Ascending aorta (tissue), 2 donors: ENCODE measurements around the gene PLA2G4E. TPM values are rescaled to one million over a fixed set of nuclear protein-coding genes. Genes with fewer than 3 reads are reported as not detected.

Experiments
- DNase-seq, 2 donors: peaks; one replicate each; pipeline ENCODE4 v3.0.0-alpha.2; 2019; ENCODE audit warnings: low spot score in 2 of 2
- H3K27ac ChIP-seq, 2 donors: fragments of 200-600 bp; sonication (generic); one replicate each; pipeline ENCODE4 v1.5.1; 2016 to 2017; ENCODE audit warnings: mild to moderate bottlenecking in 1 of 2
- H3K27me3 ChIP-seq: fragments of 200-600 bp; sonication (generic); one replicate; pipeline ENCODE4 v1.5.1; 2017
- H3K36me3 ChIP-seq, 2 donors: fragments of 200-600 bp; sonication (generic); one replicate each; pipeline ENCODE4 v1.5.1; 2016
- H3K4me1 ChIP-seq, 2 donors: fragments of 200-600 bp; sonication (generic); one replicate each; pipeline ENCODE4 v1.5.1; 2016 to 2017; ENCODE audit warnings: mild to moderate bottlenecking in 1 of 2
- H3K4me3 ChIP-seq, 2 donors: fragments of 200-600 bp; sonication (generic); one replicate each; pipeline ENCODE4 v1.5.1; 2016 to 2017; ENCODE audit warnings: mild to moderate bottlenecking in 1 of 2
- H3K9me3 ChIP-seq, 2 donors: fragments of 200-600 bp; sonication (generic); one replicate each; pipeline ENCODE4 v1.5.1; 2016
- CTCF ChIP-seq, 3 experiments: fragments of 200-600 bp in 2 of 3; fragments of 450-650 bp in 1 of 3; sonication (generic) in 2 of 3; IDR thresholded peaks; one replicate each; pipeline ENCODE4 v1.5.1; 2016 to 2019; ENCODE audit warnings: antibody characterized with exemption in 3 of 3, mild to moderate bottlenecking in 1 of 3, moderate library complexity in 1 of 3
- intact Hi-C: fragments of 100-400 bp; cut with DNase I; formaldehyde crosslinking; loops from one replicate; pipeline ENCODE4 v1.15.1; 2023
- total RNA-seq: library from RNA; depleted of rRNA; stranded (reverse); fragments of >200 nt; gene quantifications from one replicate; pipeline ENCODE4 v1.1.0, GENCODE V29; 2016

Gene PLA2G4E
- total RNA-seq, 1 donor from 2014 or later, result not detected

- intact Hi-C loops, result loop anchor here (5.0 to 10.0 kb wide), 3 partner anchors 53 to 1545 kb away; partner anchors contain the start of genes MAP1A and MAPKBP1
- H3K27ac ChIP-seq, result peak overlapping the region; percentile 98
- H3K36me3 ChIP-seq, result no peaks in the 10 kb centered on the region
- TF ChIP-seq CTCF (IDR thresholded peaks at IDR 0.05), result no peak
- peak overlapping the region; percentile 96 to 99 for H3K4me3 ChIP-seq
- no peaks in the 10 kb centered on the region for H3K9me3 ChIP-seq
- peak in 1 of 2 donors; percentile 59 for DNase-seq
- H3K27me3 ChIP-seq, result no peaks in the 10 kb centered on the region
- H3K4me1 ChIP-seq, result peaks cover 9 to 43% of the 10 kb centered on the region in 2 donors
Observed at GRCh38 chr15:41969851-41970431, 50.9 kb downstream of the PLA2G4E start.

DNA sequence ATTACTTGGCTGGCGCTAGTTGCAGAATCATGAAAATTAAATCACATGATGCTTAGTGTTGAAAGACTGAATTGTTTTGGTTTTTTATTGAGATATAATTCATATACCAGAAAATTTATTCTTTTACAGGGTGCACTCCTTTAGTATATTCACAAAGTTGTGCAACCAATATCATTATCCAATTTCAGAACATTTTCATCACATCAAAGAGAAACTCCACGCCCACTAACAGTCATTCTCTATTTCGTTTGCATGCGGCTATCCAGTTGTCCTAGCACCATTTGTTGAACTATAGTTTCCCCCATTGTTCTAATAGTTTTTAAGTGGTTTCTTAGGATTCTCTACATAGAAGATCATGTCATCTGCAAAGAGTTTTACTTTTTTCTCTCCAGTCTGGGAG lies 52.1 kb downstream of the PLA2G4E start:
- H3K4me3 ChIP-seq, result peak overlapping the region in 1 of 2 donors; percentile 96
- H3K27me3 ChIP-seq, result no peaks in the 10 kb centered on the region
- TF ChIP-seq CTCF (IDR thresholded peaks at IDR 0.05), result no peak
- H3K36me3 ChIP-seq, result no peaks in the 10 kb centered on the region
- H3K9me3 ChIP-seq, result no peaks in the 10 kb centered on the region
- H3K4me1 ChIP-seq, result peaks cover 9 to 43% of the 10 kb centered on the region in 2 donors
- DNase-seq, result no peak
- intact Hi-C loops, result loop anchor here (10.0 kb wide), 1 partner anchor 1546 kb away; the partner anchor contains the start of gene MAP1A
- H3K27ac ChIP-seq, result peak overlapping the region; percentile 98

GRCh38 chr15:41967506-41968206 lies 53.2 kb downstream of the PLA2G4E start:
- Histone ChIP-seq H3K4me1 (peaks cover 9 to 43% of the 10 kb centered on the region in 2 donors), H3K36me3 (no peaks in the 10 kb centered on the region), H3K27me3 (no peaks in the 10 kb centered on the region), H3K27ac (peak overlapping the region; percentile 98), H3K9me3 (no peaks in the 10 kb centered on the region), H3K4me3 (no peak overlapping the region)
- no peak for TF ChIP-seq CTCF (IDR thresholded peaks at IDR 0.05)
- intact Hi-C loops, result loop anchor here (10.0 kb wide), 1 partner anchor 1547 kb away; the partner anchor contains the start of gene MAP1A
- peak in 1 of 2 donors; percentile 86 for DNase-seq

DNA sequence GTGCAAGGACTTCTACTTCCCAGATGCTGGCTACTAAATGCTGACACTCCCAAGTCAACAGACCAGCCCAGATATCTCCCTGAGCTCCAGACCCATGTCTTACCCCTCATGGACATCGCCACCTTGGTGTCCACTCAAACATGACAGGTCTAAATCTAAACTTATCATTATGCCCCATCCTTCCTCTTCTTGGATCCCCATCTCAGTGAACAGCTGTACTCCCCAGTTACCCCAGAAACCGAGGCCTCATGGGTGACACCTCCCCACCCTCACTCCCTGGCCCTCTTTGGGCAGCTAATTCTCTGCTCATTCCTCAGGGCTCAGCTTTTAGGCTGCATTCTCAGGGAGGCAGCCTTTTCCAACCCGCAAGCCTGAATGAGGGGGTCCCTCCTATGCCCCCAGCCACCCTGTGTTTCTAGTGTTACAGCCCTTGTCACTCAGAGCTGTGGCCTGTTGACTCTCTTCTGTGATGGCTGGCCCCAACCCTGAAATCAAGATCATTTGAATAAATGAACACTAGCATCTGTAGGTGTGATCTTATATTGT lies 53.8 kb downstream of the PLA2G4E start:
- H3K4me3 ChIP-seq, result no peak overlapping the region
- H3K27me3 ChIP-seq, result no peaks in the 10 kb centered on the region
- H3K27ac ChIP-seq, result peak overlapping the region; percentile 98
- H3K4me1 ChIP-seq, result peaks cover 9 to 43% of the 10 kb centered on the region in 2 donors
- peak in 1 of 2 donors; percentile 45 for DNase-seq
- H3K9me3 ChIP-seq, result no peaks in the 10 kb centered on the region
- intact Hi-C loops, result loop anchor here (10.0 kb wide), 1 partner anchor 1548 kb away; the partner anchor contains the start of gene MAP1A
- TF ChIP-seq CTCF (IDR thresholded peaks at IDR 0.05), result no peak
- H3K36me3 ChIP-seq, result no peaks in the 10 kb centered on the region

- DNase-seq, result peak in 1 of 2 donors; percentile 58
- peaks cover 9 to 47% of the 10 kb centered on the region in 2 donors for H3K4me1 ChIP-seq
Observed at GRCh38 chr15:41966414-41966812, 54.4 kb downstream of the PLA2G4E start.

More at GRCh38 chr15:41966414-41966812, 54.4 kb downstream of the PLA2G4E start:
- no peaks in the 10 kb centered on the region for H3K27me3 ChIP-seq
- no peak for TF ChIP-seq CTCF (IDR thresholded peaks at IDR 0.05)
- H3K27ac ChIP-seq, result peak overlapping the region; percentile 98
- H3K4me3 ChIP-seq, result no peak overlapping the region
- no peaks in the 10 kb centered on the region for H3K36me3 ChIP-seq
- no peaks in the 10 kb centered on the region for H3K9me3 ChIP-seq
- intact Hi-C loops, result loop anchor here (10.0 kb wide), 1 partner anchor 1548 kb away; the partner anchor contains the start of gene MAP1A
